A549 treated with CpdA at 1 μM for 4 hours (cell line): ENCODE results near the gene ZNF638. TPM values are rescaled to one million over a fixed set of nuclear protein-coding genes. Genes with fewer than 3 reads are reported as not detected.

Experiments
- total RNA-seq: library from RNA; stranded (reverse); fragments of 200-300 nt; extraction: Qiagen RNA extraction; gene quantifications from 5 replicates; pipeline ENCODE4 v1.2.3, GENCODE V29; 2022; ENCODE audit warnings: low read depth

ZNF638 gene
- total RNA-seq, result 68.2 to 90.3 TPM (median 72.9 TPM) in 5 replicates

GRCh38 chr2:71331581-71332434 lies at the start of gene ZNF638:
TSS of gene ZNF638 (plus strand) at chr2:71331782. CDS start at chr2:71348955, 17,173 bp downstream.

GRCh38 chr2:71453404-71454220 lies 122.0 kb downstream of the ZNF638 start, which contains the start of gene DYSF:
TSS of gene DYSF (plus strand) at chr2:71453561.

Other genes with a start within 250 kb of the ZNF638 start
- gene MCEE, start 201.6 kb upstream of the ZNF638 start, total RNA-seq, result 11.1 to 14.2 TPM (median 12.5 TPM) in 5 replicates
- gene MPHOSPH10, start 201.1 kb upstream of the ZNF638 start, total RNA-seq, result 37.8 to 54.2 TPM (median 39.4 TPM) in 5 replicates
- gene PAIP2B, start 104.7 kb upstream of the ZNF638 start, total RNA-seq, result 0.26 to 0.37 TPM (median 0.34 TPM) in 5 replicates
- gene DYSF, start 121.8 kb downstream of the ZNF638 start, total RNA-seq, result 0.73 to 0.94 TPM (median 0.81 TPM) in 5 replicates